T-cell (primary cell): ENCODE data around the gene CLDN14. TPM values are rescaled to one million over a fixed set of nuclear protein-coding genes. Genes with fewer than 3 reads are reported as not detected.

ENCODE experiments used
- ATAC-seq, 4 experiments: fragments of 200-7000 bp in 3 of 4; fragments of 150-1000 bp in 1 of 4; cut with Tn5 transposase; replicated peaks in 1 of 4; 1 replicate in 3 of 4; 2 replicates in 1 of 4; pipeline ENCODE4 v1.10.0; 2021; ENCODE audit warnings: moderate library complexity in 3 of 4, mild to moderate bottlenecking in 2 of 4, moderate number of reproducible peaks in 1 of 4
- CTCF ChIA-PET, 2 donors: fragments of 300-600 bp; sonication (Branson Sonifier 250); formaldehyde crosslinking; loops; one replicate each; lab custom pipeline; 2022; ENCODE audit warnings: antibody characterized with exemption in 2 of 2; lab: Charles Lee
- POLR2A ChIA-PET, 2 donors: fragments of 300-600 bp; sonication (Branson Sonifier 250); formaldehyde crosslinking; loops; one replicate each; lab custom pipeline; 2022; ENCODE audit warnings: antibody characterized with exemption in 2 of 2; lab: Charles Lee
- DNase-seq, 35 experiments: peaks; one replicate each; pipeline versions ENCODE4 v3.0.0 to v3.0.0-alpha.2; 2013 to 2023
- H3K27ac ChIP-seq: one replicate; pipeline ENCODE4 v1.5.1; 2013; ENCODE audit warnings: low read length
- H3K27me3 ChIP-seq, 2 experiments: replicated peaks in 1 of 2; 1 replicate in 1 of 2; 2 replicates in 1 of 2; pipeline versions ENCODE4 v1.6.1 to v1.7.0; 2013; ENCODE audit warnings: low read length in 1 of 2, mixed read lengths in 1 of 2; ENCODE audit not compliant: control insufficient read depth in 2 of 2, insufficient read depth in 2 of 2; ENCODE audit errors: extremely low read depth in 1 of 2
- H3K36me3 ChIP-seq, 2 donors: 1 replicate in 1 of 2; 2 replicates in 1 of 2; pipeline versions ENCODE4 v1.6.1 to v1.7.0; 2013; ENCODE audit warnings: low read length in 1 of 2; ENCODE audit not compliant: control insufficient read depth in 2 of 2, insufficient read depth in 1 of 2; ENCODE audit errors: extremely low read depth in 1 of 2
- H3K4me1 ChIP-seq, 2 experiments: 1 replicate in 1 of 2; 2 replicates in 1 of 2; pipeline versions ENCODE4 v1.6.1 to v1.7.0; 2013; ENCODE audit warnings: low read length in 2 of 2, mixed read lengths in 1 of 2; ENCODE audit not compliant: insufficient read depth in 2 of 2, control insufficient read depth in 1 of 2; ENCODE audit errors: extremely low read depth in 1 of 2
- H3K4me3 ChIP-seq, 2 donors: 1 replicate in 1 of 2; 2 replicates in 1 of 2; pipeline versions ENCODE4 v1.5.1 to v1.7.0; 2013; ENCODE audit warnings: mild to moderate bottlenecking in 2 of 2, low read length in 1 of 2, moderate library complexity in 1 of 2; ENCODE audit not compliant: control insufficient read depth in 1 of 2; ENCODE audit errors: extremely low read depth in 1 of 2
- H3K9me3 ChIP-seq: 2 replicates; pipeline ENCODE4 v1.7.0; 2013
- H3K27ac Mint-ChIP-seq, 2 donors: one replicate each; pipeline ENCODE4 v1.8.0; 2020 to 2021; ENCODE audit warnings: mild to moderate bottlenecking in 2 of 2, mixed read lengths in 2 of 2
- H3K27me3 Mint-ChIP-seq, 2 donors: one replicate each; pipeline ENCODE4 v1.8.0; 2021 to 2022; ENCODE audit warnings: mixed read lengths in 2 of 2
- H3K36me3 Mint-ChIP-seq: one replicate; pipeline ENCODE4 v1.8.0; 2021; ENCODE audit warnings: mixed read lengths
- H3K4me1 Mint-ChIP-seq, 3 donors: one replicate each; pipeline ENCODE4 v1.8.0; 2020 to 2022; ENCODE audit warnings: mixed read lengths in 3 of 3, mild to moderate bottlenecking in 1 of 3
- H3K4me3 Mint-ChIP-seq, 3 donors: one replicate each; pipeline ENCODE4 v1.8.0; 2020 to 2022; ENCODE audit warnings: mild to moderate bottlenecking in 3 of 3, mixed read lengths in 3 of 3, moderate library complexity in 3 of 3
- H3K9me3 Mint-ChIP-seq, 3 donors: one replicate each; pipeline ENCODE4 v1.8.0; 2020 to 2022; ENCODE audit warnings: mixed read lengths in 3 of 3
- WGBS: methylation state at CpG from one replicate; pipeline ENCODE4 v1.1.5; 2013; ENCODE audit warnings: missing lambda C conversion rate; ENCODE audit not compliant: insufficient coverage; 5-methylcytosine and 5-hydroxymethylcytosine counted together
- total RNA-seq, 35 experiments: library from RNA in 6 of 35; stranded (reverse) in 6 of 35; fragments of 120-200 nt in 1 of 35; gene quantifications; one replicate each; pipeline versions ENCODE4 v1.2.1 to v1.2.4 and lab custom pipeline; 2013 to 2026

CLDN14 gene
- total RNA-seq, 5 donors from 2014 or later (not counting 1 experiment from before 2014, with no cell fraction given): not detected

GRCh38 chr21:36482181-36482580, 2.3 kb upstream of the CLDN14 start:
- POLR2A ChIA-PET: no interaction called here
- WGBS: 77% methylated on average over 3 of the region's 4 CpGs

GRCh38 chr21:36481639-36482038, 1.7 kb upstream of the CLDN14 start:
- Histone ChIP-seq H3K4me3 (no peak overlapping the region), H3K4me1 (no peaks in the 10 kb centered on the region), H3K36me3 (no peaks in the 10 kb centered on the region), H3K9me3 (no peaks in the 10 kb centered on the region), H3K27me3 (peaks cover 0 to 12% of the 10 kb centered on the region in 2 experiments), H3K27ac (no peak overlapping the region)
- WGBS: no CpG with 5 or more reads among the region's 5 CpGs
- no peak for ATAC-seq
- ChIA-PET POLR2A (no interaction called here), CTCF (no interaction called here)
- H3K4me3 Mint-ChIP-seq: no peak overlapping the region
- H3K27ac Mint-ChIP-seq: no peak overlapping the region
- H3K4me1 Mint-ChIP-seq: no peaks in the 10 kb centered on the region
- no peaks in the 10 kb centered on the region for H3K36me3 Mint-ChIP-seq
- no peak for DNase-seq
- no peaks in the 10 kb centered on the region for H3K9me3 Mint-ChIP-seq
- H3K27me3 Mint-ChIP-seq: peaks cover 0 to 9% of the 10 kb centered on the region in 2 donors

More at GRCh38 chr21:36482181-36482580, 2.3 kb upstream of the CLDN14 start:
- Mint-ChIP-seq H3K9me3 (no peaks in the 10 kb centered on the region), H3K27ac (no peak overlapping the region), H3K4me1 (no peaks in the 10 kb centered on the region), H3K36me3 (no peaks in the 10 kb centered on the region), H3K27me3 (peaks cover 0 to 9% of the 10 kb centered on the region in 2 donors), H3K4me3 (no peak overlapping the region)
- no peaks in the 10 kb centered on the region for H3K36me3 ChIP-seq
- no peak for ATAC-seq
- H3K4me1 ChIP-seq: no peaks in the 10 kb centered on the region
- CTCF ChIA-PET: no interaction called here
- H3K9me3 ChIP-seq: no peaks in the 10 kb centered on the region
- DNase-seq: no peak
- peaks cover 0 to 16% of the 10 kb centered on the region in 2 experiments for H3K27me3 ChIP-seq
- H3K4me3 ChIP-seq: no peak overlapping the region
- H3K27ac ChIP-seq: no peak overlapping the region

- Histone ChIP-seq H3K36me3 (no peaks in the 10 kb centered on the region), H3K4me1 (no peaks in the 10 kb centered on the region), H3K27me3 (peaks cover 0 to 7% of the 10 kb centered on the region in 2 experiments), H3K4me3 (no peak overlapping the region), H3K9me3 (no peaks in the 10 kb centered on the region), H3K27ac (no peak overlapping the region)
- DNase-seq (no peak), ATAC-seq (no peak)
- no peak overlapping the region for H3K4me3 Mint-ChIP-seq
- H3K27me3 Mint-ChIP-seq: peaks cover 0 to 1% of the 10 kb centered on the region in 2 donors
- H3K36me3 Mint-ChIP-seq: no peaks in the 10 kb centered on the region
- no peaks in the 10 kb centered on the region for H3K4me1 Mint-ChIP-seq
- ChIA-PET POLR2A (no interaction called here), CTCF (no interaction called here)
- H3K9me3 Mint-ChIP-seq: no peaks in the 10 kb centered on the region
- 83% methylated on average over 11 of the region's 12 CpGs for WGBS
- H3K27ac Mint-ChIP-seq: no peak overlapping the region
Observed at GRCh38 chr21:36480618-36481017, 696 bp upstream of the CLDN14 start.

- ATAC-seq: no peak
- ChIA-PET POLR2A (no interaction called here), CTCF (no interaction called here)
- no peak overlapping the region for H3K27ac Mint-ChIP-seq
- Histone ChIP-seq H3K27ac (no peak overlapping the region), H3K4me3 (no peak overlapping the region), H3K4me1 (no peaks in the 10 kb centered on the region), H3K36me3 (no peaks in the 10 kb centered on the region), H3K27me3 (peaks cover 0 to 14% of the 10 kb centered on the region in 2 experiments), H3K9me3 (no peaks in the 10 kb centered on the region)
- H3K4me1 Mint-ChIP-seq: no peaks in the 10 kb centered on the region
- no peaks in the 10 kb centered on the region for H3K36me3 Mint-ChIP-seq
- H3K27me3 Mint-ChIP-seq: peaks cover 0 to 9% of the 10 kb centered on the region in 2 donors
- 72% methylated on average over 7 of the region's 7 CpGs for WGBS
- H3K9me3 Mint-ChIP-seq: no peaks in the 10 kb centered on the region
- no peak overlapping the region for H3K4me3 Mint-ChIP-seq
- no peak for DNase-seq
Observed at GRCh38 chr21:36478941-36479340, 981 bp downstream of the CLDN14 start.

DNA sequence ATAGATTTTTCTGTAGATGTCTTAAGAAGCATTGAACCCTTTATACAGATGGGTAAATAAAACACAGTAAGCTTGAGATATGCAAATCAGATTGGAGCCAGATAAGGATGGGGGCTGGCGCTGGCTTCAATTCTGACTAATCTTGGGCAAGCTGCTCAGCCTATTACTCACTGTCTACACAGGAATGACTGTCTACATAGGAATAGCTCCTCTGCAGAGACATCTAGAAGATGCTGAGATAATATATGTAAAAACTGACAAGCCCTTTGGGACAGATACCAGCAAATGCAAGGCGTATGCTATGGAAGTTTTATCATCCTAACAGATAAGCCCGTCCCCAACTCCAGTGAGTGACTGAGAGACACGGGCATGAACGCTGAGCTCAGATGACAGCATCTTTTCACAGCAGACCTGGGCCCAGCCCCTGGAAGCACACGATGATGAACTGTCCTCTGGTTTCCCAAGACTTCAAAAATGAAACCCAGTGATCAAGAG, 1.7 kb downstream of the CLDN14 start:
- no peak overlapping the region for H3K4me3 ChIP-seq
- H3K27ac ChIP-seq: no peak overlapping the region
- ATAC-seq (no peak), DNase-seq (no peak)
- no peaks in the 10 kb centered on the region for H3K4me1 ChIP-seq
- ChIA-PET CTCF (no interaction called here), POLR2A (interaction anchor here in 1 of 2 donors (0.7 kb wide), 1 partner anchor 26 kb away, joined by 3 read pairs; no protein-coding TSS in a partner anchor)
- H3K27me3 ChIP-seq: peaks cover 0 to 12% of the 10 kb centered on the region in 2 experiments
- no peaks in the 10 kb centered on the region for H3K4me1 Mint-ChIP-seq
- H3K9me3 Mint-ChIP-seq: peaks cover 0 to 2% (median 0%) of the 10 kb centered on the region in 3 donors
- H3K4me3 Mint-ChIP-seq: no peak overlapping the region
- peaks cover 0 to 14% of the 10 kb centered on the region in 2 donors for H3K27me3 Mint-ChIP-seq
- 81% methylated on average over 5 of the region's 6 CpGs for WGBS
- no peaks in the 10 kb centered on the region for H3K36me3 Mint-ChIP-seq
- H3K27ac Mint-ChIP-seq: no peak overlapping the region
- H3K36me3 ChIP-seq: no peaks in the 10 kb centered on the region
- H3K9me3 ChIP-seq: no peaks in the 10 kb centered on the region

DNA sequence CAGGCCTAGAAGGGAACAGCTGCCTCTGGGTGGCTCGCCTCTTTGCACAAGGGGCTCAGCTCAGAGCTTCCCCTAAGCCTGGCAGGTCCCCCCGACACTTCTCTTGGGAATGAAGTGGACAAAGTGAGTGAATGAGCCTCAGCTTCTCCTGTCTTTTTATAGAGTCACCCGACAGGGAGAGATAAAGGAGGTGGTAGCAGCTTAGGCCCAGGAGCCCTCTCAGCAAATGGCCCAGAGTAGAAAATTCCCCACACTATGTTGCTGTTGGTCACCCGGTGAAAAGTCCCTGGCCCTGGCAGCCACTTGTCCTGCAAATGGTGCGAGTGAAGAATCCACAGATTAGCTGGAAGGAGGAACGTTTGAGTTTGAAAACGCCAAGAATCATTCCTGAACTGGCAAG, 2.4 kb downstream of the CLDN14 start:
- H3K9me3 ChIP-seq: no peaks in the 10 kb centered on the region
- H3K36me3 Mint-ChIP-seq: no peaks in the 10 kb centered on the region
- WGBS: 57% methylated on average over 1 of the region's 7 CpGs

More for the DNA sequence above, 2.4 kb downstream of the CLDN14 start:
- Histone ChIP-seq H3K4me1 (no peaks in the 10 kb centered on the region), H3K27ac (no peak overlapping the region), H3K27me3 (peaks cover 0 to 12% of the 10 kb centered on the region in 2 experiments), H3K36me3 (no peaks in the 10 kb centered on the region), H3K4me3 (no peak overlapping the region)
- no peak for ATAC-seq
- POLR2A ChIA-PET: interaction anchor here in 1 of 2 donors (0.7 kb wide), 1 partner anchor 26 kb away, joined by 3 read pairs; no protein-coding TSS in a partner anchor
- H3K4me1 Mint-ChIP-seq: no peaks in the 10 kb centered on the region
- peaks cover 0 to 14% of the 10 kb centered on the region in 2 donors for H3K27me3 Mint-ChIP-seq
- DNase-seq: no peak
- CTCF ChIA-PET: no interaction called here
- H3K4me3 Mint-ChIP-seq: no peak overlapping the region
- no peak overlapping the region for H3K27ac Mint-ChIP-seq
- H3K9me3 Mint-ChIP-seq: peaks cover 0 to 2% (median 0%) of the 10 kb centered on the region in 3 donors
